A673 (cell line): Measurements from ENCODE around the gene TMEM184A. TPM values are rescaled to one million over a fixed set of nuclear protein-coding genes. Genes with fewer than 3 reads are reported as not detected.

Source experiments
- BruUV-seq: library from RNA; stranded (reverse); fragments of 400-500 nt; replicated peaks from 2 replicates; lab custom pipeline; 2021; lab: Mats Ljungman, UMichigan
- CTCF ChIA-PET: fragments of 300-600 bp; sonication (Branson Sonifier 250); formaldehyde crosslinking; loops from one replicate; lab custom pipeline; 2022; ENCODE audit warnings: antibody characterized with exemption; lab: Charles Lee
- POLR2A ChIA-PET: fragments of 300-600 bp; sonication (Branson Sonifier 250); formaldehyde crosslinking; loops from one replicate; lab custom pipeline; 2022; ENCODE audit warnings: antibody characterized with exemption; ENCODE audit not compliant: low non-redundant PET; lab: Charles Lee
- DNase-seq: peaks from one replicate; pipeline ENCODE4 v3.0.0-alpha.2; 2015; ENCODE audit warnings: low spot score
- H3K27ac ChIP-seq: fragments of 200-600 bp; sonication (generic); 2 replicates; pipeline ENCODE4 v1.5.1; 2016; ENCODE audit warnings: mixed run types, low read depth, mild to moderate bottlenecking, mixed read lengths, antibody characterized with exemption, low read length; ENCODE audit not compliant: poor library complexity, severe bottlenecking
- H3K27me3 ChIP-seq: fragments of 200-600 bp; sonication (generic); replicated peaks from 2 replicates; pipeline ENCODE4 v1.6.1; 2017; ENCODE audit warnings: mixed run types, low read depth, mild to moderate bottlenecking, mixed read lengths, antibody characterized with exemption, low read length; ENCODE audit not compliant: insufficient read depth, poor library complexity
- H3K36me3 ChIP-seq: fragments of 200-600 bp; sonication (generic); 2 replicates; pipeline ENCODE4 v1.6.1; 2016; ENCODE audit warnings: mixed run types, mild to moderate bottlenecking, mixed read lengths, antibody characterized with exemption, low read length; ENCODE audit not compliant: insufficient read depth, poor library complexity, severe bottlenecking
- H3K4me1 ChIP-seq: fragments of 200-600 bp; sonication (generic); 2 replicates; pipeline ENCODE4 v1.6.1; 2017; ENCODE audit warnings: mixed run types, mild to moderate bottlenecking, mixed read lengths, antibody characterized with exemption, low read length; ENCODE audit not compliant: insufficient read depth, poor library complexity, severe bottlenecking
- H3K4me3 ChIP-seq: fragments of 200-600 bp; sonication (generic); 2 replicates; pipeline ENCODE4 v1.5.1; 2016; ENCODE audit warnings: low read depth, mixed run types, mild to moderate bottlenecking, mixed read lengths, low read length; ENCODE audit not compliant: poor library complexity, severe bottlenecking
- H3K9me3 ChIP-seq: fragments of 200-600 bp; sonication (generic); 2 replicates; pipeline ENCODE4 v1.6.1; 2016; ENCODE audit warnings: mixed run types, low read depth, mild to moderate bottlenecking, mixed read lengths, antibody characterized with exemption, low read length; ENCODE audit not compliant: poor library complexity, severe bottlenecking
- EZH2 ChIP-seq: fragments of 200-600 bp; sonication (generic); IDR thresholded peaks from 2 replicates; pipeline ENCODE4 v1.6.1; 2017; ENCODE audit warnings: borderline replicate concordance, low read depth, mild to moderate bottlenecking, mixed read lengths, antibody characterized with exemption, low read length; ENCODE audit not compliant: poor library complexity, severe bottlenecking
- intact Hi-C: fragments of 100-400 bp; cut with micrococcal nuclease; formaldehyde crosslinking; loops from one replicate; pipeline ENCODE4 v1.10.0; 2022; ENCODE audit not compliant: unreplicated experiment
- total RNA-seq: library from RNA; stranded (reverse); gene quantifications from 2 replicates; pipeline ENCODE4 v1.2.3, GENCODE V29; 2021
- TF ChIP-seq, protein P1 (sequence below): fragments of 300-800, 200-600 bp; sonication (generic); conservative IDR thresholded peaks from 2 replicates; pipeline ENCODE4 v1.5.1; 2017; ENCODE audit warnings: low read depth, mild to moderate bottlenecking, antibody characterized with exemption, low read length, moderate library complexity, mixed read lengths

TMEM184A gene
- total RNA-seq, 1 experiment from 2014 or later: not detected

DNA sequence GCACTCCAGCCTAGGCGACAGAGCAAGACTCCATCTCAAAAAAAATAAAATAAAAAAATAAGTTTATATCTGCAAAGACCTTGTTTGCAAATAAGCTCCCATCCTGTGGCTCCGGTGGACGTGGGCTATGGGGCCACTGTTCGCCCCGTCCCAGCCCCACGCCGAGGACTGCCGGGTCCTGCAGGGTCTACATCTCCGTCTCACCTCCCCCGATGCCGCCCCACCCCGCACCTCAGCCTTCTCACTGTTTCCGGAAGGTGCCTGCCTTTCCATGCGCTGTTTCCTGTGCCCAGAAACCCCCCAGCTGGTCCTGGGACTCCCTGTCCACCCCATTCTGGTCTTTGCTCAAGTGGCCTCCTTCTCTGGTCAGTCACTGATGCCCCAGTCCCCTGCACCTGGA, 46.8 kb downstream of the TMEM184A start:
- POLR2A ChIA-PET: no interaction called here
- DNase-seq: no peak
- intact Hi-C loops: no loop called here

DNA sequence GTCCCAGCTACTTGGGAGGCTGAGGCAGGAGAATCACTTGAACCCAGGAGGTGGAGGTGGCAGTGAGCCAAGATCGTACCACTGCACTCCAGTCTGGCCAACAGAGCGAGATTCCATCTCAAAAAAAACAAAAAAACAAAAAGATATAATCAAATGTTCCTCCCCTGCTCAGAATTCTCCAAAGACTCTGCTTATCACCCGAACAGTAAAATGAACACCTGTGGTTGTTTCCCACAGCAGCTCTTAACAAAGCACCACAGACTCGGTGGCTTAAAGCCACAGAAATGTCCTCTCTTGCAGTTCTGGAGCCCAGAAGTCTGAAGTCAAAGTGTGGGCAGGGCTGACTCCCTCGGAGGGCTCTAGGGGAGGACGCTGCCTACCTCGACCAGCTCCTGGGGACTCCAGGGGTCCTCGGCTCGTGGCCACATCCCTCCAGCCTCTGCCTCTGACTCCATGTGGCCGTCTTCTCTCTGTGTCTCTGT, 47.7 kb downstream of the TMEM184A start:
- intact Hi-C loops: no loop called here
- DNase-seq: no peak
- H3K36me3 ChIP-seq: no peaks in the 10 kb centered on the region
- H3K27ac ChIP-seq: no peak overlapping the region
- no TSS peak for BruUV-seq
- peaks cover 9% of the 10 kb centered on the region for H3K4me1 ChIP-seq
- H3K4me3 ChIP-seq: no peak overlapping the region
- H3K27me3 ChIP-seq: no peaks in the 10 kb centered on the region
- CTCF ChIA-PET: no interaction called here
- no peaks in the 10 kb centered on the region for H3K9me3 ChIP-seq
- no peak for TF ChIP-seq EZH2
- TF ChIP-seq, protein P1, sequence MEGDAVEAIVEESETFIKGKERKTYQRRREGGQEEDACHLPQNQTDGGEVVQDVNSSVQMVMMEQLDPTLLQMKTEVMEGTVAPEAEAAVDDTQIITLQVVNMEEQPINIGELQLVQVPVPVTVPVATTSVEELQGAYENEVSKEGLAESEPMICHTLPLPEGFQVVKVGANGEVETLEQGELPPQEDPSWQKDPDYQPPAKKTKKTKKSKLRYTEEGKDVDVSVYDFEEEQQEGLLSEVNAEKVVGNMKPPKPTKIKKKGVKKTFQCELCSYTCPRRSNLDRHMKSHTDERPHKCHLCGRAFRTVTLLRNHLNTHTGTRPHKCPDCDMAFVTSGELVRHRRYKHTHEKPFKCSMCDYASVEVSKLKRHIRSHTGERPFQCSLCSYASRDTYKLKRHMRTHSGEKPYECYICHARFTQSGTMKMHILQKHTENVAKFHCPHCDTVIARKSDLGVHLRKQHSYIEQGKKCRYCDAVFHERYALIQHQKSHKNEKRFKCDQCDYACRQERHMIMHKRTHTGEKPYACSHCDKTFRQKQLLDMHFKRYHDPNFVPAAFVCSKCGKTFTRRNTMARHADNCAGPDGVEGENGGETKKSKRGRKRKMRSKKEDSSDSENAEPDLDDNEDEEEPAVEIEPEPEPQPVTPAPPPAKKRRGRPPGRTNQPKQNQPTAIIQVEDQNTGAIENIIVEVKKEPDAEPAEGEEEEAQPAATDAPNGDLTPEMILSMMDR: no peak
- POLR2A ChIA-PET: no interaction called here

More for the DNA sequence above, 46.8 kb downstream of the TMEM184A start:
- CTCF ChIA-PET: no interaction called here
- H3K4me1 ChIP-seq: peaks cover 15% of the 10 kb centered on the region
- H3K36me3 ChIP-seq: no peaks in the 10 kb centered on the region
- no peak overlapping the region for H3K27ac ChIP-seq
- BruUV-seq: no TSS peak
- no peaks in the 10 kb centered on the region for H3K27me3 ChIP-seq
- no peak overlapping the region for H3K4me3 ChIP-seq
- H3K9me3 ChIP-seq: no peaks in the 10 kb centered on the region
- TF ChIP-seq EZH2: no peak
- TF ChIP-seq, protein P1: no peak

DNA sequence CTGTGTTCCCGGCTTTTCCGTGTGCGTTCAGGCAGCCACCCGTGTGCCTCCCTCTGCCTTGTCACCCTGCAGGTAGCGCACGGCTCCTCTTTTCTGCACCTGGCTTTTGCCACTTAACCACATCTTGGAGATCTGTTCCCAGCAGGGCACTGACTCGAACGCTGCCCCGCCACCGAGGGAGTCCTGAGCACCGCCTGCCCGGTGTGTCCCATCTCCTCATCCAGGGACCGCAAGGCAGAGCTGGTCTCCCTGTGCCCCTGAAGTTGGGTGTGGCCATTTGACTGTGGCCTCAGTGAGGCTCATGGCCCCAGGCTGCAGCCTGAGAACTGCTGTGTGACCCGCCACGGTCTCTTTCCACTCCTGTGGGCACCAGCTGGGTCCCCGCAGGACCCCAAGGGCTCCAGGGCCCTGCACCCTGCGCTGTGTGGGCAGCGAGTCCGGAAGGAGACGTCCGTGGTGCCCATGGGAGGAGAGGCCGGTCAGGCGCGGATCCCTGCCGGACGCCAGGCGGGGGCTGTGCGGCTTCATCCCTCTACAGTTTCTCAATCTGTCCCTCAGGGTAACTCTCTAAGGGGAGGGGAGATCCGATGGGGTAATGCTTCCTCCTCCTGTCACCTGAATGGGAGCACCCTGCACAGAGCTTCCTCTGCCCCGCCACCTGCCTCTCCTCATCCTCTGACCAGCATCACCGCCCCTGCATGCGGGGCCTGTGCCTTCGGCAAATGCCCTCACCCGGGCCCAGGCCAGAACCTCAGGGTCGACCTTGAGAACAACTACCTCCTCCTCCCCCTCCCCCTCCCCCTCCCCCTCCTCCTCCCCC, 50.1 kb downstream of the TMEM184A start:
- no peak overlapping the region for H3K27ac ChIP-seq
- ChIA-PET CTCF (no interaction called here), POLR2A (no interaction called here)
- no peak for TF ChIP-seq EZH2
- TF ChIP-seq, protein P1: no peak
- H3K9me3 ChIP-seq: no peaks in the 10 kb centered on the region
- H3K36me3 ChIP-seq: peaks cover 12% of the 10 kb centered on the region
- BruUV-seq: no TSS peak
- no peak for DNase-seq
- peaks cover 5% of the 10 kb centered on the region for H3K4me1 ChIP-seq
- H3K27me3 ChIP-seq: no peaks in the 10 kb centered on the region
- intact Hi-C loops: no loop called here
- H3K4me3 ChIP-seq: no peak overlapping the region
